ENCODE data around the gene AXL. TPM values are rescaled to one million over a fixed set of nuclear protein-coding genes. Genes with fewer than 3 reads are reported as not detected.

Gene AXL
- total RNA-seq, 1 experiment from 2014 or later = 236 TPM

DNA sequence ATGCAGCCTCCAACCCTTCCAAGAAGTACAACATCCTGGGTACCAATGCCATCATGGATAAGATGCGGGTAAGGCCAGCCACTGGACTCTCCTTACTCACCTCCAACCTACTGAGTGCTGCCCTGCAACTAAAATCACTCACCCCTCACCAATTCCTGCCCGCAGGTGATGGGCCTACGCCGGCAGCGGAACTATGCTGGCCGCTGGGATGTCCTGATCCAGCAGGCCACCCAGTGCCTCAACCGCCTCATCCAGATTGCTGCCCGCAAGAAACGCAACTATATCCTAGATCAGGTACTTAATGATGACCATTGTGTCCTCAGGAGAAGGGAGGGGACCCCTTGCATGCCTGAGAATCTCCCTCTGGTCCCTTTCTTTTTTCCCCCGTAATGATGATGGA, 75.4 kb downstream of the AXL start:
- Histone ChIP-seq H3K36me3 (ENCODE audit: low read depth) (peaks cover 53% of the 10 kb centered on the region), H3K4me2 (no peak overlapping the region), H3K4me1 (replicated peaks; ENCODE audit: insufficient read depth) (no peaks in the 10 kb centered on the region), H3K79me2 (ENCODE audit: low read depth) (no peaks in the 10 kb centered on the region), H3K9me3 (ENCODE audit: insufficient read depth, low read depth) (no peaks in the 10 kb centered on the region), H2AFZ (no peak overlapping the region), H3K27ac (no peak overlapping the region), H3K9me2 (ENCODE audit: insufficient read depth) (no peaks in the 10 kb centered on the region), H3K27me3 (ENCODE audit: insufficient read depth, low read depth) (no peaks in the 10 kb centered on the region), H4K20me1 (ENCODE audit: insufficient read depth) (peaks cover 18% of the 10 kb centered on the region), H3K4me3 (no peak overlapping the region), H3F3A (ENCODE audit: insufficient read depth, low read depth) (peaks cover 10% of the 10 kb centered on the region; the same call in 1 of the 2 replicates)
- ChIA-PET POLR2A (ENCODE audit: unreplicated experiment) (no interaction called here), CTCF (interaction anchor here (0.8 kb wide), 1 partner anchor 32 kb away, joined by 3 read pairs; no protein-coding TSS in a partner anchor)
- intact Hi-C loops (cut with micrococcal nuclease; ENCODE audit: unreplicated experiment) = no loop called here
- TF ChIP-seq, protein P1, sequence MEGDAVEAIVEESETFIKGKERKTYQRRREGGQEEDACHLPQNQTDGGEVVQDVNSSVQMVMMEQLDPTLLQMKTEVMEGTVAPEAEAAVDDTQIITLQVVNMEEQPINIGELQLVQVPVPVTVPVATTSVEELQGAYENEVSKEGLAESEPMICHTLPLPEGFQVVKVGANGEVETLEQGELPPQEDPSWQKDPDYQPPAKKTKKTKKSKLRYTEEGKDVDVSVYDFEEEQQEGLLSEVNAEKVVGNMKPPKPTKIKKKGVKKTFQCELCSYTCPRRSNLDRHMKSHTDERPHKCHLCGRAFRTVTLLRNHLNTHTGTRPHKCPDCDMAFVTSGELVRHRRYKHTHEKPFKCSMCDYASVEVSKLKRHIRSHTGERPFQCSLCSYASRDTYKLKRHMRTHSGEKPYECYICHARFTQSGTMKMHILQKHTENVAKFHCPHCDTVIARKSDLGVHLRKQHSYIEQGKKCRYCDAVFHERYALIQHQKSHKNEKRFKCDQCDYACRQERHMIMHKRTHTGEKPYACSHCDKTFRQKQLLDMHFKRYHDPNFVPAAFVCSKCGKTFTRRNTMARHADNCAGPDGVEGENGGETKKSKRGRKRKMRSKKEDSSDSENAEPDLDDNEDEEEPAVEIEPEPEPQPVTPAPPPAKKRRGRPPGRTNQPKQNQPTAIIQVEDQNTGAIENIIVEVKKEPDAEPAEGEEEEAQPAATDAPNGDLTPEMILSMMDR (conservative IDR thresholded peaks at IDR 0.05) = no peak
- no peak for TF ChIP-seq EZH2 (IDR thresholded peaks at IDR 0.05; ENCODE audit: low read depth)
- BruUV-seq (replicated peaks) = no TSS peak
- no peak for DNase-seq

DNA sequence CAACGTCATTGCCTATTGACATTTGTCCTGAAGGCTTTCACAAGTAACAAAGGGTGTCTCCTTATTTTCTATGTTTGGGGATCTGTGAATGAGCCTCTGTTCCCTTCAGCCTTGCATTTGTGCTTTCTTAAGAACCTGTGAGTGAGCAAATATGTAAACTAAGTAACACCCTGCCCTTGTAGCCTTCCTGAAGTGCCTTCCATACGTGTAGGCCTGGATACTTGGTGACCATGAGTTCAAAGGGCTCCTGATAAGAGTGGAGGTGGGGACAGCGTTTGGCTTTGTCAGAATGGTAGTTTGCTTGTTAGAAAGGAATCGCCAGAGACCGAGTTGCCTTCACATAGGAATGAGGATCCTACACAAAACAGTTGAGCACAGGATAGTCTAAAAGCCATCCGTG, 76.5 kb downstream of the AXL start:
- no peak for DNase-seq
- no peak overlapping the region for H3K27ac ChIP-seq
- no peaks in the 10 kb centered on the region for H3K9me2 ChIP-seq (ENCODE audit: insufficient read depth)
- intact Hi-C loops (cut with micrococcal nuclease; ENCODE audit: unreplicated experiment) = no loop called here
- peaks cover 50% of the 10 kb centered on the region for H3K36me3 ChIP-seq (ENCODE audit: low read depth)
- peaks cover 18% of the 10 kb centered on the region for H4K20me1 ChIP-seq (ENCODE audit: insufficient read depth)
- TF ChIP-seq EZH2 (IDR thresholded peaks at IDR 0.05; ENCODE audit: low read depth) = no peak
- TF ChIP-seq, protein P1 (conservative IDR thresholded peaks at IDR 0.05) = no peak
- H3K79me2 ChIP-seq (ENCODE audit: low read depth) = no peaks in the 10 kb centered on the region
- H3K4me3 ChIP-seq = no peak overlapping the region
- no peak overlapping the region for H2AFZ ChIP-seq
- ChIA-PET CTCF (interaction anchor here (0.6 kb wide), 1 partner anchor 91 kb away, joined by 3 read pairs; no protein-coding TSS in a partner anchor), POLR2A (ENCODE audit: unreplicated experiment) (no interaction called here)
- H3K27me3 ChIP-seq (ENCODE audit: insufficient read depth, low read depth) = no peaks in the 10 kb centered on the region
- no peaks in the 10 kb centered on the region for H3K9me3 ChIP-seq (ENCODE audit: insufficient read depth, low read depth)
- BruUV-seq (replicated peaks) = no TSS peak
- no peaks in the 10 kb centered on the region for H3K4me1 ChIP-seq (replicated peaks; ENCODE audit: insufficient read depth)
- H3F3A ChIP-seq (ENCODE audit: insufficient read depth, low read depth) = peaks cover 16% of the 10 kb centered on the region; the same call in 1 of the 2 replicates
- no peak overlapping the region for H3K4me2 ChIP-seq

GRCh38 chr19:41296433-41296871, 77.4 kb downstream of the AXL start:
- no peaks in the 10 kb centered on the region for H3K4me1 ChIP-seq (replicated peaks; ENCODE audit: insufficient read depth)
- no TSS peak for BruUV-seq (replicated peaks)
- no peaks in the 10 kb centered on the region for H3K79me2 ChIP-seq (ENCODE audit: low read depth)
- TF ChIP-seq, protein P1 (conservative IDR thresholded peaks at IDR 0.05) = no peak
- TF ChIP-seq EZH2 (IDR thresholded peaks at IDR 0.05; ENCODE audit: low read depth) = no peak
- H3K27ac ChIP-seq = no peak overlapping the region
- DNase-seq = peak; percentile 46 to 49
- no peaks in the 10 kb centered on the region for H3K9me2 ChIP-seq (ENCODE audit: insufficient read depth)
- CTCF ChIA-PET = no interaction called here
- peaks cover 18% of the 10 kb centered on the region for H4K20me1 ChIP-seq (ENCODE audit: insufficient read depth)
- H3K36me3 ChIP-seq (ENCODE audit: low read depth) = peaks cover 51% of the 10 kb centered on the region
- no peak overlapping the region for H2AFZ ChIP-seq
- intact Hi-C loops (cut with micrococcal nuclease; ENCODE audit: unreplicated experiment) = no loop called here
- no peaks in the 10 kb centered on the region for H3K27me3 ChIP-seq (ENCODE audit: insufficient read depth, low read depth)
- H3K4me3 ChIP-seq = no peak overlapping the region
- H3K4me2 ChIP-seq = no peak overlapping the region
- H3K9me3 ChIP-seq (ENCODE audit: insufficient read depth, low read depth) = no peaks in the 10 kb centered on the region
- H3F3A ChIP-seq (ENCODE audit: insufficient read depth, low read depth) = peaks cover 18% of the 10 kb centered on the region; the same call in 1 of the 2 replicates
- POLR2A ChIA-PET (ENCODE audit: unreplicated experiment) = no interaction called here
